Activated CD8-positive, alpha-beta memory T cell treated with anti-CD3 and anti-CD28 coated beads, Interleukin-2, amount 10 ng/mL, durations not matched to agents 7 days and 5 days (primary cell): Measurements from ENCODE around the gene ALPP. TPM values are rescaled to one million over a fixed set of nuclear protein-coding genes. Genes with fewer than 3 reads are reported as not detected.
"Not testable (repeated sequence)": the region's sequence is repeated elsewhere in the genome, so short reads cannot be mapped to it uniquely, and the experiment has no call there.

Experiments used
- ATAC-seq: fragments of 150-1000 bp; cut with Tn5 transposase; one replicate; pipeline ENCODE4 v1.10.0; 2021; ENCODE audit warnings: moderate library complexity
- CTCF ChIA-PET: fragments of 350-600 bp; sonication (Branson Sonifier 250); formaldehyde crosslinking; loops from one replicate; lab custom pipeline; 2021; ENCODE audit warnings: antibody characterized with exemption; lab: Charles Lee
- DNase-seq: peaks from one replicate; pipeline ENCODE4 v3.0.0-alpha.2; 2020
- H3K27ac Mint-ChIP-seq: one replicate; pipeline ENCODE4 v1.8.0; 2021; ENCODE audit warnings: mild to moderate bottlenecking, mixed read lengths
- H3K27me3 Mint-ChIP-seq: one replicate; pipeline ENCODE4 v1.8.0; 2021; ENCODE audit warnings: mixed read lengths
- H3K36me3 Mint-ChIP-seq: one replicate; pipeline ENCODE4 v1.8.0; 2021; ENCODE audit warnings: mild to moderate bottlenecking, mixed read lengths
- H3K4me1 Mint-ChIP-seq: one replicate; pipeline ENCODE4 v1.8.0; 2021; ENCODE audit warnings: mixed read lengths
- H3K4me3 Mint-ChIP-seq: one replicate; pipeline ENCODE4 v1.8.0; 2021; ENCODE audit warnings: mild to moderate bottlenecking, moderate library complexity, mixed read lengths
- H3K9me3 Mint-ChIP-seq: one replicate; pipeline ENCODE4 v1.8.0; 2022; ENCODE audit warnings: low read depth, mixed read lengths
- total RNA-seq, 2 experiments: library from RNA; stranded (reverse); gene quantifications; one replicate each; pipeline ENCODE4 v1.2.3, GENCODE V29; 2021

ALPP gene
- total RNA-seq, 2 experiments from 2014 or later, result not detected

DNA sequence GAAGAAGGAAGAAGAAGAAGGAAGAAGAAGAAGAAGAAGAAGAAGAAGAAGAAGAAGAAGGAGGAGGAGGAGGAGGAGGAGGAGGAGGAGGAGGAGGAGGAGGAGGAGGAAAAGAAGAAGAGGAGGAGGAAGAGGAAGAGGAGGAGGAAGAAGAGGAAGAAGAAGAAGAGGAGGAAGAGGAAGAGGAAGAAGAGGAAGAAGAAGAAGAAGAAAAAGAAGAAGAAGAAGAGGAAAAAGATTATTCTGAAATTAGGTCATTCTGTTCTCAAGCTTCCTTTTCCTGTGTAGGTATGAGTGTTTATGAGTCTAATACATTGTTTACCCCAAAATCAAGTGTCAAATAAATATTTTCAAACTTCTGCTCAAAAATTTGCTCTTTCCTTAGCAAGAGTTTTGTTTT is 6.5 kb downstream of the ALPP start:
- CTCF ChIA-PET, H3K27ac Mint-ChIP-seq, H3K36me3 Mint-ChIP-seq, H3K4me3 Mint-ChIP-seq, H3K4me1 Mint-ChIP-seq, ATAC-seq, H3K9me3 Mint-ChIP-seq, DNase-seq: not testable (repeated sequence)
- H3K27me3 Mint-ChIP-seq, result peaks cover 63% of the 10 kb centered on the region

DNA sequence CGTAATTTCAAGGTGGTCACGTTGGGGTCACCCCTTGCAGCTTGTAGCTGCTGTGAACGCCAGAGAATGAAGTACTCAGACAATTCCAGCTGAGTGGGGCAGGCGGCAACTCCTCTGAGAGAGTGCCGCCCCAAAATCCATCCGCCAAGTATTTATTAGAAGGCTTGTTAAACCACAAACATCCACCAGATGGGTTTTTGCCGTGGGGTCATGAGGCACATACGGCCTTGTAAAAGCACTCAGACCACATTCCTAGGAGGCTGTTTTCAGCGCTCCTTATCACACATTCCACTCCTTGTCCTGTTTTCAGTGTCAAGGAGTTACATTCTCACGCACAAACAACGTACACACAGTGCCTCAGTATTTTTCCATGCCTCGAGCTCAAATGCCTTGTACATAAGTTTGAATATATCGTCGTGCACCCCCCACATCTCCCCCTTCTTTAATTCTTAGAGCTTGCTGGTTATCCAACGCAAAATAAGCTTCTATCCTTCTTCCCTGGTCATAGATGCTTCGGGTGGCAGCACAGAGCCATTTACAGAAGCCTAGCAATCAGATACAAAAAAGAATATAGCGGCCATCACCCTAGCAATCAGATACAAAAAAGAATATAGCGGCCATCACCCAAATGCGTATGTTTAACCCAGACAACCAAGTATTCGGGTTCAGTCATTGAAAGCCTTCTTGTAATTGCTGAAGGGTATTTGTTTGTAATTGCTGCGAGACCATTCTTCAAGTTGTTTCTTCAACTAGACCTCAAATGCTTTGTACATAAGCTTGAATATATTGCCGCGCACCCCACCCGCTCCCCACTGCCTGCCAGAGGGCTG is 7.3 kb downstream of the ALPP start:
- CTCF ChIA-PET, result no interaction called here

GRCh38 chr2:232386490-232386739 is 7.9 kb downstream of the ALPP start:
- H3K9me3 Mint-ChIP-seq, result no peaks in the 10 kb centered on the region
- H3K4me3 Mint-ChIP-seq, result no peak overlapping the region
- no peaks in the 10 kb centered on the region for H3K36me3 Mint-ChIP-seq
- H3K27ac Mint-ChIP-seq, result no peak overlapping the region
- H3K4me1 Mint-ChIP-seq, result no peaks in the 10 kb centered on the region
- CTCF ChIA-PET, result no interaction called here
- peaks cover 72% of the 10 kb centered on the region for H3K27me3 Mint-ChIP-seq
- DNase-seq (no peak), ATAC-seq (no peak)

More for the DNA sequence above, 7.3 kb downstream of the ALPP start:
- Mint-ChIP-seq H3K4me3 (no peak overlapping the region), H3K27ac (no peak overlapping the region), H3K27me3 (peaks cover 69% of the 10 kb centered on the region), H3K9me3 (no peaks in the 10 kb centered on the region), H3K4me1 (no peaks in the 10 kb centered on the region), H3K36me3 (no peaks in the 10 kb centered on the region)
- ATAC-seq (no peak), DNase-seq (no peak)

DNA sequence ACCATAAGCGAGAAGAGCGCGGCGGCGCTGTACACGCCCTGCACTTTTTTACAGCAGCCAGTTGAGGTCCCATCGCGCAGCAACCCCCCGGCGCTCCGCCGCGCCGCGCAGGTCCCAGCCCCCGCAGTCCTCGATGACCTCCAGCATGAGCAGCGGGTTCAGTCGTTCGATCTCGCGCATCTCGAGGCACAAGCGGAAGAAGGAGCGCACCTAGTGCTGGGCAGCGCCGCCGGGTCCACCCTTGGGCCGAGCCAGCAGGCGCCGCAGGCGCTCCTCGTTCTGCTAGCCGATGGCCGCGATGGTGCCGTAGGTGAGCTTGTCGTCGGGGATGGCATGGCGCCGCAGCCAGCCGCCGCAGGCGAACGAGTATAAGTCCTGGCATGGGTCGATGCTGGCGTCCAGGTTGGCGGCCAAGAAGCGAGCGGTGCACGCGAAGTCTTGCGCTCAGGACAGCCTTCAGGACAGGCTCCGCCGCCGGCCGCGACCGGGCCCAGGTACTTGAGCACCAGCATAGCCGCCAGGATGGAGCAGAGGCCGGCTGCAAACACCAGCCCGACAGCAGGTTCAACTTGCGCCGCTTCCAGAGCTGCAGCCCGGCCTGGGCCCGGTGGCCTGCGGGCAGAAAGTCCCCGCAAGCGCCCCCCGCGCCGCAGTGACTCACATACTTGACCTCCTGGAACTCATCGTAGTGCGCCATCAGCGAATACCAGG is 8.3 kb downstream of the ALPP start:
- Mint-ChIP-seq H3K4me3 (no peak overlapping the region), H3K27ac (no peak overlapping the region), H3K36me3 (no peaks in the 10 kb centered on the region), H3K4me1 (no peaks in the 10 kb centered on the region), H3K27me3 (peaks cover 71% of the 10 kb centered on the region), H3K9me3 (no peaks in the 10 kb centered on the region)
- CTCF ChIA-PET, result no interaction called here
- DNase-seq (no peak), ATAC-seq (no peak)

DNA sequence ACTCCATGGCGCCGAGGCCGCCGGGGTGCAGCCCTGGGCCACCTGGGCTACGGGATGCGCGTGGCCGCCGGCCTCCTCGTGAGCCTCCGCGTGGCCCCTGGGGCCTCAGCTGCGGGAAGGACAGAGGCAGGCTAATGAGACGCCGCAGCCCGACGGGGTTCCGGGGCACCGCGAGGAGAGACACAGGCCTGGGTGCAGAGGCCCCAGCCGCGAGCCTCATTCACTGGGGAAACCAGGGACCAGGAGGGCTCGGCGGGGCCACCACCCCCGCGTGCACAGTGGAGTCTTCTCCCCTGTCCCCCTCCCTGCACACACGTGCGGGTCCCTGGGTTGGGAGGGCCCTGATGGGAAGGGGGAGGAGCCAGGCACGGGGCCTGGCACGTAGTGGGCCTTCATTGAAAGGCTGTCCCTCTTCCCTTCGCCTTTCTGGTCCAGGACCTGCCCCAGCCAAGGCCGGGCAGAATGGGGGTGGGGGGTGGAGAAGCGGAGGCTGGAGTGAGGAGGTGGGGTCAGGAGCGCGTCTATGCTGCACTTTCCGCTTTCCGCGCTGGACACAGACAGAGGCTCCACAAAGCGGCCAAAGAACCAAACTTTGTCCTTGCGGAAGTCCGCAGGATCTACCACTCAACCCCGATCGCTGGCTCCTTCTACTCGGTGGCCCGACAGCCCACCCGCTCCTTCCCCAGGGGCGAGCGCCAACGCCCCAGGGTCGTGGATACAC is 9.1 kb downstream of the ALPP start:
- Mint-ChIP-seq H3K36me3 (no peaks in the 10 kb centered on the region), H3K4me3 (no peak overlapping the region), H3K27me3 (peaks cover 70% of the 10 kb centered on the region), H3K4me1 (no peaks in the 10 kb centered on the region), H3K27ac (no peak overlapping the region), H3K9me3 (no peaks in the 10 kb centered on the region)
- CTCF ChIA-PET, result no interaction called here
- DNase-seq (no peak), ATAC-seq (no peak)

DNA sequence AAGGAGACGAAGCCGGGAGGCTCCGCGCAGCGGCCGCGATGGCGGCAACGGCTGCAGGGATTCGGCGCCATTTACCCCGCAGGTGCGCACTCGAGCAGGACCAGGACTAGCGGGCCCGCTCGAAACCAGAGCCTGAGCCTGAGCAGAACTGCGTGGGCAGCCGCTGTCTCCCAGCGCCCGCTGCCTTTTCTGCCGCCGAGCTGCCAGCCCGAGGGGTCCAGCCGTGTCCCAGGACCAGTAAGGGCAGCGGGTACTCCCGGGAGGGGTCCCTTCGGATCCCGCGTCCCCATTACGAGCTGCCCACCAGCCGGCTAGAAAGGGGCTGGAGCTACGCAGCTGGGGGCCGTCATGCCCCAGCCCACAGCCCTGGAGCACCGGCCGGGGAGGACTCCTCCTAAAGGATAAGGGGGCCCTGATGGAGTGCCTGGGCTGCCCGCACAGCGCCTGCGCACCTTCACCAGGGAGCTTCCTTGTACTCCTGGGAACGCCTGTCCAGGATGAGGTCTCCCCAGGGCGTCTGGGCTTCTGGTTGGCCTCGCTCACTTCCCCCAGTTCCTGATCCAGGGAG is 9.9 kb downstream of the ALPP start:
- Mint-ChIP-seq H3K36me3 (no peaks in the 10 kb centered on the region), H3K27me3 (peaks cover 64% of the 10 kb centered on the region), H3K9me3 (no peaks in the 10 kb centered on the region), H3K27ac (no peak overlapping the region), H3K4me3 (no peak overlapping the region), H3K4me1 (no peaks in the 10 kb centered on the region)
- DNase-seq, result no peak
- no peak for ATAC-seq
- CTCF ChIA-PET, result no interaction called here

- Mint-ChIP-seq H3K9me3 (no peaks in the 10 kb centered on the region), H3K4me3 (no peak overlapping the region), H3K27ac (no peak overlapping the region), H3K4me1 (no peaks in the 10 kb centered on the region), H3K27me3 (peaks cover 60% of the 10 kb centered on the region), H3K36me3 (no peaks in the 10 kb centered on the region)
- CTCF ChIA-PET, result no interaction called here
- DNase-seq (no peak), ATAC-seq (no peak)
These were observed 10.8 kb downstream of the ALPP start for GRCh38 chr2:232389327-232389726.

DNA sequence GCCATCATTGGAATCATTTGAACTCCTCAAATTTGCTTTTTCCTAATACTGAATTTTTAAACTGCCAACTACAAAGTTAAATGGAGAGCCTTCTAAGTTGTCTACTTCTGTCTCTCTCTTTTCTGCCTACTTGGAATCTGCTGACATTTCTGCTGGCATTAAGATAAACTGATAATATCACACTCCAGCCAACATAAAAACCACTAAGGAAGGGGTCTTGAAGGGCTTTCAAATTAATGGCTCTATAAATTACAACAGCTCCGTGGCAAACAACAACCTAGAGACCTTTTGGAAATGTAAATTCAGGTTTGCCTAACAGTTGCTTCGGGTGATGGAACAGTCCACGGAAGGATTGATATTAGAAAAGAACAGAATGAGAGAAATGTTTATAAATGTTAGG is 12.1 kb downstream of the ALPP start:
- no peak overlapping the region for H3K27ac Mint-ChIP-seq
- H3K4me1 Mint-ChIP-seq, result peaks cover 2% of the 10 kb centered on the region
- H3K27me3 Mint-ChIP-seq, result peaks cover 52% of the 10 kb centered on the region
- ATAC-seq, result no peak
- CTCF ChIA-PET, result no interaction called here
- no peak overlapping the region for H3K4me3 Mint-ChIP-seq
- H3K9me3 Mint-ChIP-seq, result no peaks in the 10 kb centered on the region
- no peak for DNase-seq
- H3K36me3 Mint-ChIP-seq, result no peaks in the 10 kb centered on the region

DNA sequence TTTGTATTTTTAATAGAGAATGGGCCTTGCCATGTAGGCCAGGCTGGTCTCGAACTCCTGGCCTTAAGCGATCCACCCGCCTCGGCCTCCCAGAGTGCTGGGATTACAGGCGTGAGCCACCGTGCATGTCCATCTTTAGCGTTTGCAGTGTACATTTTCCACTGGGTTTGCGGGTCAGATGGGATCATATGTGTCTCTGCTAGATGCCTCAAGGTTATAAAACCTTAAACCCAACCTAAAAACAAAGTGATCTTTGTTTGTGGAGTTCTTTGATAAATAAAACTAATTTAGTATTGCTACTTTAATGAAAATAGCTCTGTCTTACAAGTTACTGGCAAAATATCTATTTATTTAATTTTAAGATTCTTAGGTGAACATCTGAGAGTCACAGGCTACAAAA is 15.0 kb downstream of the ALPP start:
- Mint-ChIP-seq H3K27ac (no peak overlapping the region), H3K4me1 (peaks cover 2% of the 10 kb centered on the region), H3K4me3 (no peak overlapping the region), H3K36me3 (no peaks in the 10 kb centered on the region), H3K27me3 (peaks cover 44% of the 10 kb centered on the region), H3K9me3 (no peaks in the 10 kb centered on the region)
- CTCF ChIA-PET, result no interaction called here
- ATAC-seq (no peak), DNase-seq (no peak)

DNA sequence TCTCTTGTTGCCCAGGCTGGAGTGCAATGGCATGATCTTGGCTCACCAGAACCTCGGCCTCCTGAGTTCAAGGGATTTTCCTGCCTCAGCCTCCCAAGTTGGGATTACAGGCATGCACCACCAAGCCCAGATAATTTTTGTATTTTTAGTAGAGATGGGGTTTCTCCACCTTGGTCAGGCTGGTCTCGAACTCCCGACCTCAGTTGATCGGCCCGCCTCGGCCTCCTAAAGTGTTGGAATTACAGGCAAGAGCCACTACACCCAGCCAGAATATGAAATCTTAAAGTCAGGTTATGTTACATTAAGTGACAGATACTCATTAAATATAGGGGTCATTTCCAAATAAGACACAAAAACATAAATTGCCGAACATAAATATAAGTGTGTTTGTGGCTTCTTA is 15.9 kb downstream of the ALPP start:
- DNase-seq, H3K9me3 Mint-ChIP-seq, H3K27ac Mint-ChIP-seq, CTCF ChIA-PET, ATAC-seq, H3K4me3 Mint-ChIP-seq, H3K36me3 Mint-ChIP-seq, H3K4me1 Mint-ChIP-seq: not testable (repeated sequence)
- peaks cover 46% of the 10 kb centered on the region for H3K27me3 Mint-ChIP-seq

- Mint-ChIP-seq H3K4me3 (no peak overlapping the region), H3K27ac (no peak overlapping the region), H3K9me3 (no peaks in the 10 kb centered on the region), H3K4me1 (peaks cover 2% of the 10 kb centered on the region), H3K36me3 (no peaks in the 10 kb centered on the region), H3K27me3 (peaks cover 43% of the 10 kb centered on the region)
- CTCF ChIA-PET, result no interaction called here
- DNase-seq (no peak), ATAC-seq (no peak)
These were observed 17.0 kb downstream of the ALPP start for GRCh38 chr2:232395586-232395985.

DNA sequence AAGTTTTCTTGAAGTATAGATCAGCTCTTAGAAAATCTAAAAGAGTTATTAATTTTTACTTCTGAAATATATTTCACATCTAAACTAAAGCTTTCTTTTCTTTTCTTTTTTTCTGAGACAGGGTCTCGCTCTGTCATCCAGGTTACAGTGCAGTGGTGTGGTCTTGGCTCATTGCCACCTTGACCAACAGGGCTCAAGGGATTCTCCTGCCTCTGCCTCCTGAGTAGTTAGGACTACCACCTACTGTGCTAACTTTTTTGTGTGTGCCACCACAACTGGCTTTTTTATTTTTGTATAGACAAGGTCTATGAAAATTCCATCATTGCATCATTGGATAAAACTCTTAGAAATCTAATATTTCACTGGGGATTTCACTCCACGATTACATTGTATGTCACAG is 18.1 kb downstream of the ALPP start:
- H3K27me3 Mint-ChIP-seq, result peaks cover 38% of the 10 kb centered on the region
- H3K36me3 Mint-ChIP-seq, result no peaks in the 10 kb centered on the region
- CTCF ChIA-PET, result no interaction called here

DNA sequence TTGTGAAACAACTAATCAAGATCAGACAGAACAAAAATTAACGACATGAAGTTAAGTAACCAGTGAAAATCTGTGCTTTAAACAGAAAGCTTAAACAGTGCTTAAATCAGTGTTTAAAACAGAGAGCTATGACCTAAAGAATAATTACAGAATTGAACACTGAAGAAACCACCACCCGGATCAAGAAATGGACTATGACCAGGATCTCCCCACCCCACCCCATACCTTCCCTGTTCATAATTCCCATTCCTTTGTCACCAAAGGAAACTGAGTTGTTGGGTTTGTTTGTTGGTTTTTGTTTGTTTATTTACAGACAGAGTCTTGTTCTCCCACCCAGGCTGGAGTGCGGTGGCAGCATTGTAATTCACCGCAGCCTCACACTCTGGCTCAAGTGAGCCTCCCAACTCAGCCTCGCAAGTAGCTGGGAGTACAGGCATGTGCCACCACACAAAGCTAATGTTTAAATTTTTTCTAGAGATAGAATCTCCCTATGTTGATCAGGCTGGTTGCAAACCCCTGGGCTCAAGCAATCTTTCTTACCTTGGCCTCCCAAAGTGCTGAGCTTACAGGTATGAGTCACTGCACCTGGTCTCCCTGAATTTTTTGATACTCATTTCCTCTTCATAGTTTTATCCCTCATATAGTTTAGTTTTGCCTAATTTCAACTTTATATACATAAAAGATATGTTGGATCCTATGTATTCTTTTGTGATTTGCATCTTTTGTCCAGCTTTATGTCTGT is 19.9 kb downstream of the ALPP start:
- ATAC-seq, result no peak
- DNase-seq, result no peak
- Mint-ChIP-seq H3K4me1 (peaks cover 2% of the 10 kb centered on the region), H3K4me3 (no peak overlapping the region), H3K27me3 (peaks cover 34% of the 10 kb centered on the region), H3K9me3 (no peaks in the 10 kb centered on the region), H3K36me3 (no peaks in the 10 kb centered on the region), H3K27ac (no peak overlapping the region)
- CTCF ChIA-PET, result interaction anchor here (0.8 to 0.9 kb wide), 2 partner anchors 73 to 309 kb away, joined by 3 to 4 read pairs; no protein-coding TSS in a partner anchor

More for the DNA sequence above, 18.1 kb downstream of the ALPP start:
- ATAC-seq (no peak), DNase-seq (no peak)
- no peaks in the 10 kb centered on the region for H3K9me3 Mint-ChIP-seq
- peaks cover 2% of the 10 kb centered on the region for H3K4me1 Mint-ChIP-seq
- no peak overlapping the region for H3K4me3 Mint-ChIP-seq
- no peak overlapping the region for H3K27ac Mint-ChIP-seq
